GM13976 (cell line): ENCODE results near the gene NBAS.

Experiments used
- DNase-seq: peaks from one replicate; pipeline ENCODE4 v3.0.0; 2012; ENCODE audit warnings: low spot score
- CTCF ChIP-seq: IDR thresholded peaks from 2 replicates; pipeline ENCODE4 v1.5.1; 2012; ENCODE audit warnings: borderline replicate concordance, mild to moderate bottlenecking; ENCODE audit not compliant: insufficient read depth; ENCODE audit errors: extremely low read depth, missing control alignments, control extremely low read depth
- in situ Hi-C: fragments of 300-500 bp; cut with MboI; formaldehyde crosslinking; loops from one replicate; pipeline ENCODE4 v1.12.0; 2022; ENCODE audit warnings: low sequenced_read_pairs, mixed read lengths, inconsistent platforms; ENCODE audit not compliant: unreplicated experiment

Gene NBAS

GRCh38 chr2:15425712-15426111 lies 135.4 kb downstream of the NBAS start:
- in situ Hi-C loops, result no loop called here
- no peak for DNase-seq

GRCh38 chr2:15421753-15422152 lies 139.4 kb downstream of the NBAS start:
- DNase-seq, result no peak
- in situ Hi-C loops, result no loop called here
- no peak for TF ChIP-seq CTCF

More at GRCh38 chr2:15425712-15426111, 135.4 kb downstream of the NBAS start:
- TF ChIP-seq CTCF, result no peak

GRCh38 chr2:15415748-15416147 lies 145.4 kb downstream of the NBAS start:
- DNase-seq, result no peak
- TF ChIP-seq CTCF, result no peak
- in situ Hi-C loops, result no loop called here

GRCh38 chr2:15412779-15413178 lies 148.4 kb downstream of the NBAS start:
- no peak for DNase-seq
- in situ Hi-C loops, result no loop called here
- no peak for TF ChIP-seq CTCF

GRCh38 chr2:15412309-15412708 lies 148.8 kb downstream of the NBAS start:
- in situ Hi-C loops, result no loop called here

GRCh38 chr2:15410884-15411283 lies 150.2 kb downstream of the NBAS start:
- in situ Hi-C loops, result no loop called here
- DNase-seq, result no peak
- TF ChIP-seq CTCF, result no peak

More at GRCh38 chr2:15412309-15412708, 148.8 kb downstream of the NBAS start:
- DNase-seq, result no peak
- no peak for TF ChIP-seq CTCF

- in situ Hi-C loops, result no loop called here
- no peak for DNase-seq
- no peak for TF ChIP-seq CTCF
Observed at GRCh38 chr2:15408759-15409158, 152.4 kb downstream of the NBAS start.
